Esophagus (tissue), 2 donors: Measurements from ENCODE around the gene NT5DC3. TPM values are rescaled to one million over a fixed set of nuclear protein-coding genes. Genes with fewer than 3 reads are reported as not detected.
A peak's percentile ranks its signal among the peaks of the same experiment; 100 is the strongest.
"Not testable (repeated sequence)": the region's sequence is repeated elsewhere in the genome, so short reads cannot be mapped to it uniquely, and the experiment has no call there.

Experiments used
- H3K27ac ChIP-seq, 2 donors: one replicate each; pipeline ENCODE4 v1.5.1; 2013; ENCODE audit warnings: low read depth in 2 of 2, mild to moderate bottlenecking in 2 of 2, inconsistent platforms in 1 of 2, low read length in 1 of 2, moderate library complexity in 1 of 2
- H3K27me3 ChIP-seq, 2 donors: one replicate each; pipeline ENCODE4 v1.6.1; 2013; ENCODE audit warnings: low read length in 2 of 2, control low read depth in 1 of 2, mild to moderate bottlenecking in 1 of 2; ENCODE audit not compliant: insufficient read depth in 2 of 2, control insufficient read depth in 1 of 2
- H3K36me3 ChIP-seq, 2 donors: one replicate each; pipeline ENCODE4 v1.6.1; 2013; ENCODE audit warnings: low read length in 1 of 2; ENCODE audit not compliant: control insufficient read depth in 2 of 2, insufficient read depth in 2 of 2
- H3K4me1 ChIP-seq, 2 donors: one replicate each; pipeline ENCODE4 v1.6.1; 2013; ENCODE audit warnings: low read length in 1 of 2; ENCODE audit not compliant: control insufficient read depth in 2 of 2, insufficient read depth in 2 of 2
- H3K4me3 ChIP-seq, 2 donors: one replicate each; pipeline ENCODE4 v1.5.1; 2013; ENCODE audit warnings: low read length in 2 of 2, mild to moderate bottlenecking in 2 of 2, low read depth in 1 of 2, moderate library complexity in 1 of 2
- H3K9me3 ChIP-seq, 2 donors: one replicate each; pipeline ENCODE4 v1.6.1; 2013; ENCODE audit warnings: mild to moderate bottlenecking in 2 of 2, low read depth in 1 of 2, low read length in 1 of 2, moderate library complexity in 1 of 2; ENCODE audit not compliant: control insufficient read depth in 2 of 2, insufficient read depth in 1 of 2
- WGBS, 2 donors: extraction: QIAGEN DNeasy Blood & Tissue Kit; methylation state at CpG; one replicate each; pipeline ENCODE4 v1.1.7; 2013; 5-methylcytosine and 5-hydroxymethylcytosine counted together
- polyA plus RNA-seq, 2 donors: library from polyadenylated mRNA; stranded (reverse); fragments of 200-250 nt; gene quantifications; one replicate each; pipeline ENCODE4 v1.2.3, GENCODE V29; 2013
- donor health status: healthy with polysubstance abuse.
- donor health status: Bipolar disorder and iron deficiency.

Gene NT5DC3
- polyA plus RNA-seq, 2 donors = 2.6 to 2.8 TPM

GRCh38 chr12:103846415-103846814 is 5.4 kb upstream of the NT5DC3 start:
- H3K9me3 ChIP-seq = no peaks in the 10 kb centered on the region
- no peaks in the 10 kb centered on the region for H3K27me3 ChIP-seq
- H3K27ac ChIP-seq = no peak overlapping the region
- peaks cover 0 to 4% of the 10 kb centered on the region in 2 donors for H3K4me1 ChIP-seq
- H3K36me3 ChIP-seq = no peaks in the 10 kb centered on the region
- 86 to 90% methylated on average over 4 of the region's 4 CpGs for WGBS, 2 donors
- no peak overlapping the region for H3K4me3 ChIP-seq

DNA sequence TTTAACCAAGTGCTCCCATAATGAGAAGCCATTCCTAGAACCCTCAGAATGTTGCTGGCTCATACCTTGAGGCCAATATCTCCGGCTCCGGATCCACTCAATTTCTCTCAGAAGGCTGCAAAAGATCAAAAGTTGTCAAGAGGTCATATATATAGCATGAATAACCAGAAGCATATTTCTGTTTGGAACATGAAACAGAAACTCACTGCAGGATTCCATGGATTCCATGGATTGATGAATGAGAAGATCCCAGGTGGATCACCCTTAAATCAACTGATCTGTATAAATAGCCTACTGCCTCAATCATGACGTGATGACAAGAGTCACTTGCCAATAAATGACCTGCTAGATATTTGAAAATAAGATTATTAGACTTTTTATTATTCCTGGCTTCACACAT is 3.3 kb upstream of the NT5DC3 start:
- H3K4me3 ChIP-seq = no peak overlapping the region
- no peaks in the 10 kb centered on the region for H3K27me3 ChIP-seq
- 73 to 79% methylated on average over 3 of the region's 3 CpGs for WGBS, 2 donors
- peaks cover 4% of the 10 kb centered on the region in 2 donors for H3K4me1 ChIP-seq
- H3K27ac ChIP-seq = no peak overlapping the region
- H3K36me3 ChIP-seq = no peaks in the 10 kb centered on the region
- no peaks in the 10 kb centered on the region for H3K9me3 ChIP-seq

DNA sequence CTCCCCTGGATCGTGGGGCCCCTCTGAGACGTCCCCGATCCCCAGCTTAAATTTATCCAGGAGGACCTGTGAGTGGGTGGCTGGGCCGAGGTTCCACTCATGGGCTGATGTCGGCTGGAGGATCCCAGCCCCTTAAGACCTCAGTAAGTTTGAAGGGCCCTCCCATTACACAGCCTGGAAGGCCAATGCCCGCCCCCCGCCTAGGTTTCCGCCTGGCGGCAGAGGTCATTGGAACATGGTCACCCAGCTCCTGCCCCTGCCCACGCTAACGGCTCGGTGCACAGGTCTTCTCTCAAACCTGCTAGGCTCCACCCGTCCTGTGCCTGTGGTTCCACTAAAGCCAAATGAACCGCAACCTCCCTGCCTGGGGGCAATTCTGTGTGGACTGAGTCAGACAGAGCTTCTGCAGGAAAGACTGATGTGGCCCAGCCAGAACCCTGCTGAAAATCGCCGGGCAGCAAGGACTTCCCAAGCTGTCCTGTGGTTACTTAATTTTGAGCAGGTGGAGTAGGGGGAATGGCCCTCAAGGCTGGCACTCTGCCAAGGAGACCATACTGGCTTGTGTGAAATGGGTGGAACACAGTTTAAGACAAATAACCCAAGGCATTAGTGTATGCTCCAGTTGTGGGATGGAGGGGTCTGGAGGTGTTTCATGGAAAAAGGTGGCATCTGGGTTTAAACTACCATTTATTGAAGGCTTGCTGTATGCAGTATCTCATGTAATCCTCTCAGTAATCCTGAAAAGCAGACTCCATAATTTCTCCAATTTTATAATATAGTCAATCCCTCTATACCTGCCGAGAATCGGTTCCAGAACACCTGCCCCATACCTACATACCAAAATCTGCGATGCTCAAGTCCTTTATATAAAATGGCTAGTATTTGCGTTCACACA is 903 bp upstream of the NT5DC3 start:
- Histone ChIP-seq H3K4me1 (peaks cover 4% of the 10 kb centered on the region in 2 donors), H3K36me3 (no peaks in the 10 kb centered on the region), H3K27me3 (no peaks in the 10 kb centered on the region), H3K4me3 (peak overlapping the region; percentile 46 to 67), H3K9me3 (no peaks in the 10 kb centered on the region), H3K27ac (peak overlapping the region; percentile 62 to 74)
- 38 to 39% methylated on average over 20 of the region's 20 CpGs for WGBS, 2 donors

- H3K9me3 ChIP-seq = no peaks in the 10 kb centered on the region
- 1% methylated on average over 29 of the region's 29 CpGs for WGBS, 2 donors
- peaks cover 4% of the 10 kb centered on the region in 2 donors for H3K4me1 ChIP-seq
- H3K36me3 ChIP-seq = no peaks in the 10 kb centered on the region
- peak overlapping the region; percentile 55 to 67 for H3K4me3 ChIP-seq
- peak overlapping the region; percentile 1 to 42 for H3K27ac ChIP-seq
- H3K27me3 ChIP-seq = no peaks in the 10 kb centered on the region
Observed at GRCh38 chr12:103840462-103840875, 565 bp downstream of the NT5DC3 start.

- WGBS, 2 donors = 56 to 63% methylated on average over 14 of the region's 14 CpGs
- peak overlapping the region; percentile 55 to 67 for H3K4me3 ChIP-seq
- no peaks in the 10 kb centered on the region for H3K36me3 ChIP-seq
- no peaks in the 10 kb centered on the region for H3K27me3 ChIP-seq
- H3K9me3 ChIP-seq = no peaks in the 10 kb centered on the region
- H3K4me1 ChIP-seq = peaks cover 4% of the 10 kb centered on the region in 2 donors
- H3K27ac ChIP-seq = no peak overlapping the region
Observed at GRCh38 chr12:103839609-103840461, 1.2 kb downstream of the NT5DC3 start.

DNA sequence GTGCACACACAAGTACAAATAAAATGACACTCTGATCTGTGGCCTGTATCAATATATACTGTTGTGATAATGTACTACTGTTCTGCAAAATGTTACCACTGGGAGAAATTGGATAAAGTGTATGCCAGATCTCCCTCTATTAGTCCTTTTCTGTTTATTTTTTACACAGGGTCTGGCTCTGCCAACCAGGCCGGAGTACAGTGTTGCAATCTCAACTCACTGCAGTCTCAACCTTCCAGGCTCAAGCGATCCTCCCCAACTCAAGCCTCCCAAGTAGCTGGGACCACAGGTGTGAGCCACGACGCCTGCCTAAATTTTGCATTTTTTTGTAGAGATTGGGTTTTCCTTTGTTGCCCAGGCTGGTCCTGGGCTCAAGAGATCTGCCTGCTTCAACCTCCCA is 1.9 kb downstream of the NT5DC3 start:
- Histone ChIP-seq H3K27me3 (no peaks in the 10 kb centered on the region), H3K36me3 (no peaks in the 10 kb centered on the region), H3K4me1 (peaks cover 4% of the 10 kb centered on the region in 2 donors), H3K4me3 (peak overlapping the region in 1 of 2 donors; percentile 8), H3K27ac (no peak overlapping the region), H3K9me3 (no peaks in the 10 kb centered on the region)
- 75 to 83% methylated on average over 4 of the region's 4 CpGs for WGBS, 2 donors

DNA sequence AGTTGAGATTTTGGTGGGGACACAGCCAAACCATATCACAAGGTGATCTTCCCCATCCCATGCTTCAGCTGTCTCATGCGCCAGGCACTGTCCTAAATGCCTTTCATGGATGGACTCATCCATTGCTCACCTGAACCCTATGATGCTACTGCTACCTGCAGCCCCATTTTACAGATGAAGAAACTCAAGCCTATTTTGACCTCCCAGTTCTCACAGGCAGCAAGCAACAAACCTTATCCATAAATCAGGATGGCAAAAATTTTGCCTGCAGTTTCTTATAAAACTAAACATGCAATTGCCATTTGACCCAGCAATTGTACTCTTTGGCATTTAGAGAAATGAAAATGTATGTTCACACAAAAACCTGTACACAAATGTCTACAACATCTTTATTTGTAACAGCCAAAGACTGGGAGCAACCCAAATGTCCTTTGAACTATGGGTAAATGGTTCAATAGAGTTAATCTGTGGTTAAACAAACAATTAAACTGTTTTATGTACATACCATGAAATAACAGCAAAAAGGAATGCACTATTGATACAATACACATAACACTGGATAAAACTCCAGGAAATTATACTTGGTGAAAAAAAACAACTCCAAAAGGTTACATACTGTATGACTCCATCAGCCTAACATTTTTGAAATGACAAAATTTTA is 2.6 kb downstream of the NT5DC3 start:
- Histone ChIP-seq H3K4me1 (peaks cover 4% of the 10 kb centered on the region in 2 donors), H3K36me3 (no peaks in the 10 kb centered on the region), H3K27ac (no peak overlapping the region), H3K9me3 (no peaks in the 10 kb centered on the region), H3K4me3 (peak overlapping the region in 1 of 2 donors; percentile 8), H3K27me3 (no peaks in the 10 kb centered on the region)
- WGBS, 2 donors = 93 to 100% methylated on average over 1 of the region's 1 CpG

- Histone ChIP-seq H3K4me1 (peaks cover 0 to 4% of the 10 kb centered on the region in 2 donors), H3K27me3 (no peaks in the 10 kb centered on the region)
- WGBS, 2 donors = 79 to 92% methylated on average over 5 of the region's 5 CpGs
Observed at GRCh38 chr12:103836345-103836744, 4.7 kb downstream of the NT5DC3 start.

DNA sequence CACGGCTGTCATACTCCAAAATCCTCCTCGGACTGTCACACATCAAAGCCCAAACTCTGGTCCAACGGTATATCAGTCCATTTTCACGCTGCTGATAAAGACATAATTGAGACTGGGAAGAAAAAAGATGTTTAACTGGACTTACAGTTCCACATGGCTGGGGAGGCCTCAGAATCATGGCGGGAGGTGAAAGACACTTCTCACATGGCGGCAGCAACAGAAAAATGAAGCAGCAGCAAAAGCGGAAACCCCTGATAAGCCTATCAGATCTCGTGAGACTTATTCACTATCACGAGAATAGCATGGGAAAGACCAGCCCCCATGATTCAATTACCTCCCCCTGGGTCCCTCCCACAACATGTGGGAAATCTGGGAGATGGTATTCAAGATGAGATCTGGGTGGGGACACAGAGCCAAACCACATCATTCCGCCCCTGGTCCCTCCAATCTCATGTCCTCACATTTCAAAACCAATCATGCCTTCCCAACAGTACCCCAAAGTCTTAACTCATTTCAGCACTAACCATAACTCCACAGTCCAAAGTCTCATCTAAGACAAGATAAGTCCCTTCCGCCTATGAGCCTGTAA is 5.2 kb downstream of the NT5DC3 start:
- WGBS, 2 donors = 94 to 96% methylated on average over 11 of the region's 11 CpGs
- H3K27me3 ChIP-seq, H3K4me1 ChIP-seq, H3K36me3 ChIP-seq, H3K4me3 ChIP-seq, H3K9me3 ChIP-seq, H3K27ac ChIP-seq: not testable (repeated sequence)

More at GRCh38 chr12:103836345-103836744, 4.7 kb downstream of the NT5DC3 start:
- H3K27ac ChIP-seq = no peak overlapping the region
- no peak overlapping the region for H3K4me3 ChIP-seq
- H3K36me3 ChIP-seq = no peaks in the 10 kb centered on the region
- H3K9me3 ChIP-seq = no peaks in the 10 kb centered on the region
